Central memory CD8-positive, alpha-beta T cell (primary cell): ENCODE measurements around the gene LSM4.
A peak's percentile ranks its signal among the peaks of the same experiment; 100 is the strongest.
"Not testable (repeated sequence)": the region's sequence is repeated elsewhere in the genome, so short reads cannot be mapped to it uniquely, and the experiment has no call there.

Experiments used
- ATAC-seq: fragments of 150-1000 bp; cut with Tn5 transposase; replicated peaks from 2 replicates; pipeline ENCODE4 v1.10.0; 2022; ENCODE audit warnings: mild to moderate bottlenecking, moderate FRiP score, moderate number of reproducible peaks; ENCODE audit not compliant: poor library complexity, severe bottlenecking; ENCODE audit errors: extremely low read depth
- DNase-seq, 2 donors: peaks; one replicate each; pipeline ENCODE4 v3.0.0; 2021; ENCODE audit warnings: low spot score in 2 of 2
- H3K27ac Mint-ChIP-seq: one replicate; pipeline ENCODE4 v1.8.0; 2022; ENCODE audit warnings: low read depth, mild to moderate bottlenecking, moderate library complexity, mixed read lengths
- H3K27me3 Mint-ChIP-seq: one replicate; pipeline ENCODE4 v1.8.0; 2022; ENCODE audit warnings: mixed read lengths
- H3K36me3 Mint-ChIP-seq: one replicate; pipeline ENCODE4 v1.8.0; 2022; ENCODE audit warnings: mild to moderate bottlenecking, moderate library complexity, mixed read lengths; ENCODE audit not compliant: insufficient read depth
- H3K4me1 Mint-ChIP-seq: one replicate; pipeline ENCODE4 v1.8.0; 2022; ENCODE audit warnings: mixed read lengths
- H3K4me3 Mint-ChIP-seq: one replicate; pipeline ENCODE4 v1.8.0; 2022; ENCODE audit warnings: mild to moderate bottlenecking, moderate library complexity, mixed read lengths
- H3K9me3 Mint-ChIP-seq: one replicate; pipeline ENCODE4 v1.8.0; 2022; ENCODE audit warnings: mixed read lengths

Gene LSM4

GRCh38 chr19:18336121-18336520 is 13.2 kb upstream of the LSM4 start:
- no peak overlapping the region for H3K27ac Mint-ChIP-seq
- H3K4me3 Mint-ChIP-seq: no peak overlapping the region
- H3K9me3 Mint-ChIP-seq: no peaks in the 10 kb centered on the region
- no peak for DNase-seq
- peaks cover 4% of the 10 kb centered on the region for H3K36me3 Mint-ChIP-seq
- peaks cover 8% of the 10 kb centered on the region for H3K4me1 Mint-ChIP-seq
- no peaks in the 10 kb centered on the region for H3K27me3 Mint-ChIP-seq
- no peak for ATAC-seq

GRCh38 chr19:18333680-18334079 is 10.8 kb upstream of the LSM4 start:
- DNase-seq: no peak
- no peaks in the 10 kb centered on the region for H3K27me3 Mint-ChIP-seq
- no peak overlapping the region for H3K27ac Mint-ChIP-seq

GRCh38 chr19:18332917-18333530 is 10.1 kb upstream of the LSM4 start:
- Mint-ChIP-seq H3K36me3 (peaks cover 2% of the 10 kb centered on the region), H3K27ac (no peak overlapping the region), H3K4me1 (peaks cover 14% of the 10 kb centered on the region)

More at GRCh38 chr19:18333680-18334079, 10.8 kb upstream of the LSM4 start:
- Mint-ChIP-seq H3K9me3 (no peaks in the 10 kb centered on the region), H3K36me3 (no peaks in the 10 kb centered on the region), H3K4me1 (peaks cover 8% of the 10 kb centered on the region), H3K4me3 (no peak overlapping the region)
- no peak for ATAC-seq

GRCh38 chr19:18330868-18331267 is 8.0 kb upstream of the LSM4 start:
- Mint-ChIP-seq H3K27me3 (no peaks in the 10 kb centered on the region), H3K27ac (no peak overlapping the region), H3K4me1 (peaks cover 14% of the 10 kb centered on the region), H3K9me3 (no peaks in the 10 kb centered on the region), H3K36me3 (peaks cover 2% of the 10 kb centered on the region), H3K4me3 (no peak overlapping the region)
- DNase-seq: no peak
- ATAC-seq: no peak

More at GRCh38 chr19:18332917-18333530, 10.1 kb upstream of the LSM4 start:
- Mint-ChIP-seq H3K9me3 (no peaks in the 10 kb centered on the region), H3K27me3 (no peaks in the 10 kb centered on the region), H3K4me3 (no peak overlapping the region)
- ATAC-seq (no peak), DNase-seq (no peak)

- Mint-ChIP-seq H3K9me3 (no peaks in the 10 kb centered on the region), H3K4me3 (peak overlapping the region; percentile 61), H3K4me1 (peaks cover 14% of the 10 kb centered on the region), H3K36me3 (peaks cover 2% of the 10 kb centered on the region), H3K27me3 (no peaks in the 10 kb centered on the region), H3K27ac (no peak overlapping the region)
- ATAC-seq: no peak
- no peak for DNase-seq
These were observed 6.1 kb upstream of the LSM4 start for GRCh38 chr19:18329035-18329376.

- H3K27me3 Mint-ChIP-seq: no peaks in the 10 kb centered on the region
- H3K9me3 Mint-ChIP-seq: no peaks in the 10 kb centered on the region
- H3K4me1 Mint-ChIP-seq: peaks cover 15% of the 10 kb centered on the region
- ATAC-seq: peak; percentile 96
- peak; percentile 69 to 83 for DNase-seq
- peaks cover 2% of the 10 kb centered on the region for H3K36me3 Mint-ChIP-seq
- H3K27ac Mint-ChIP-seq: no peak overlapping the region
- H3K4me3 Mint-ChIP-seq: peak overlapping the region; percentile 61
These were observed 5.6 kb upstream of the LSM4 start for GRCh38 chr19:18328340-18329034.

GRCh38 chr19:18326772-18327171 is 3.9 kb upstream of the LSM4 start:
- no peak overlapping the region for H3K27ac Mint-ChIP-seq

GRCh38 chr19:18324373-18324731 is 1.5 kb upstream of the LSM4 start:
- peak overlapping the region; percentile 91 for H3K27ac Mint-ChIP-seq
- DNase-seq, H3K4me3 Mint-ChIP-seq, H3K9me3 Mint-ChIP-seq, H3K36me3 Mint-ChIP-seq, H3K27me3 Mint-ChIP-seq, ATAC-seq: not testable (repeated sequence)
- peaks cover 45% of the 10 kb centered on the region for H3K4me1 Mint-ChIP-seq

More at GRCh38 chr19:18326772-18327171, 3.9 kb upstream of the LSM4 start:
- no peak overlapping the region for H3K4me3 Mint-ChIP-seq
- H3K4me1 Mint-ChIP-seq: peaks cover 29% of the 10 kb centered on the region
- no peaks in the 10 kb centered on the region for H3K27me3 Mint-ChIP-seq
- no peaks in the 10 kb centered on the region for H3K9me3 Mint-ChIP-seq
- no peak for ATAC-seq
- H3K36me3 Mint-ChIP-seq: peaks cover 10% of the 10 kb centered on the region
- no peak for DNase-seq

- peak overlapping the region; percentile 77 for H3K4me3 Mint-ChIP-seq
These were observed 538 bp downstream of the LSM4 start for GRCh38 chr19:18322318-18322758.

GRCh38 chr19:18321734-18322102 is 1.2 kb downstream of the LSM4 start:
- Mint-ChIP-seq H3K27ac (peak overlapping the region; percentile 91), H3K4me1 (peaks cover 50% of the 10 kb centered on the region), H3K27me3 (no peaks in the 10 kb centered on the region), H3K4me3 (peak overlapping the region; percentile 77), H3K36me3 (peaks cover 8% of the 10 kb centered on the region), H3K9me3 (no peaks in the 10 kb centered on the region)
- no peak for DNase-seq
- no peak for ATAC-seq

More at GRCh38 chr19:18322318-18322758, 538 bp downstream of the LSM4 start:
- H3K27ac Mint-ChIP-seq: peak overlapping the region; percentile 91
- H3K36me3 Mint-ChIP-seq: peaks cover 8% of the 10 kb centered on the region
- DNase-seq: no peak
- H3K9me3 Mint-ChIP-seq: no peaks in the 10 kb centered on the region
- peaks cover 50% of the 10 kb centered on the region for H3K4me1 Mint-ChIP-seq
- no peak for ATAC-seq
- no peaks in the 10 kb centered on the region for H3K27me3 Mint-ChIP-seq

- H3K9me3 Mint-ChIP-seq: no peaks in the 10 kb centered on the region
- H3K4me1 Mint-ChIP-seq: peaks cover 50% of the 10 kb centered on the region
- peak overlapping the region; percentile 77 for H3K4me3 Mint-ChIP-seq
- ATAC-seq (no peak), DNase-seq (no peak)
- no peaks in the 10 kb centered on the region for H3K27me3 Mint-ChIP-seq
- peaks cover 8% of the 10 kb centered on the region for H3K36me3 Mint-ChIP-seq
- peak overlapping the region; percentile 91 for H3K27ac Mint-ChIP-seq
These were observed 1.8 kb downstream of the LSM4 start for GRCh38 chr19:18320865-18321733.

- no peak for ATAC-seq
- peaks cover 50% of the 10 kb centered on the region for H3K4me1 Mint-ChIP-seq
- DNase-seq: no peak
- peak overlapping the region; percentile 21 for H3K27ac Mint-ChIP-seq
- H3K4me3 Mint-ChIP-seq: peak overlapping the region; percentile 70
- no peaks in the 10 kb centered on the region for H3K27me3 Mint-ChIP-seq
- no peaks in the 10 kb centered on the region for H3K9me3 Mint-ChIP-seq
- H3K36me3 Mint-ChIP-seq: peaks cover 12% of the 10 kb centered on the region
These were observed 3.2 kb downstream of the LSM4 start for GRCh38 chr19:18319591-18320135.
